GM21723 (cell line): ENCODE data around the gene PPP2R2C.

Experiments used
- ATAC-seq: cut with Tn5 transposase; IDR thresholded peaks from one replicate; pipeline ENCODE4 v1.9.1; 2021; ENCODE audit warnings: mild to moderate bottlenecking, moderate library complexity; ENCODE audit not compliant: unreplicated experiment

The PPP2R2C gene

DNA sequence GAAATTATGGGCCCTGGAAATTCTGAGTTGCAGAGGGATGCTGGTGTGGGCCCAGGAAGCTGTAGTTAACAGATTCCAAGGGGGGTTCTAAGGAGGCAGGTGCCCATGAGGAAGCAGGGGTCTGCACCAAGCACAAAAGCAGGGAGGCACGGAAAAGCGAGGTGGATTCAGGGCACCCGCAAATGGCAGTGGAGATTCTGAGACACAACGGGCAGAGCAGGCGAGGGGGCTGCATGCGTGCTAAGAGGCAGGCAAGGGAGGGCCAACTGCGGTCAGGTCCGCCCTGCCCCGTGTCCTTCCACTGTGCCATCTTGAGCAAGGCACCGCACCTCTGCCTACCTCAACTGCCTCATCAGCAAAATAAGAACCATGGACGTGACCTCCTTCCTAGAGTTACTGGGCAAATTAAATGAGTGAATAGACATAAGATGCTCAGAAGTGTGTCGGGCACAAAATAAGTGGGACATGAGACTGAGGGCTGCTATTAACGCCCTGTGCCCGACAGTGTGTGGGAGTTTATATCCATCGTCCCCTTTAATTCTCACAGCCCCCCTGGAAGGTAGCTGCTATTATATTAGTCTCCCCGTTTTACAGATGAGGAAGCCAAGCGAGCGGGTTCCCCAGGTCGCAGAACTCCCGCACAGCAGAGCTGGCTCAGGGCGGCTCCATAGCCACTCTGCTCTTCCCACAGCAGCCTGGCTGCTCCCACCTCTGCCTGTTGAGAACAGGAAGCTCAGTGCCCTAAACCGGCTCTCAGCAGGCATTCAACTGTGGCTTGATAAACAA lies 67.6 kb downstream of the PPP2R2C start:
- ATAC-seq = no peak

DNA sequence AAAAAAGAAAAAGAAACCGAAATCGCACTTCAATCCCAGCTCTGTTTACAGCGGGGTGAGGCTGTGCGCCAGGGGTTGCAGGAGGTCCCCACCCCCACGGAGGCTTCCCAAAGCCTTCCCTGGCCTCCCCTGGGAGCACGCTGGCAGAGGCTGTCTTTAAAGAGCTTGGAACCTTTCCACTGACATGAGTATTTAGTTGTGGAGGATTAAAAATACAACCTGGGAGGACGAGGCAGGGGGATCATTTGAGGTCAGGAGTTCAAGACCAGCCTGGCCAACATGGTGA lies 69.1 kb downstream of the PPP2R2C start:
- no peak for ATAC-seq

DNA sequence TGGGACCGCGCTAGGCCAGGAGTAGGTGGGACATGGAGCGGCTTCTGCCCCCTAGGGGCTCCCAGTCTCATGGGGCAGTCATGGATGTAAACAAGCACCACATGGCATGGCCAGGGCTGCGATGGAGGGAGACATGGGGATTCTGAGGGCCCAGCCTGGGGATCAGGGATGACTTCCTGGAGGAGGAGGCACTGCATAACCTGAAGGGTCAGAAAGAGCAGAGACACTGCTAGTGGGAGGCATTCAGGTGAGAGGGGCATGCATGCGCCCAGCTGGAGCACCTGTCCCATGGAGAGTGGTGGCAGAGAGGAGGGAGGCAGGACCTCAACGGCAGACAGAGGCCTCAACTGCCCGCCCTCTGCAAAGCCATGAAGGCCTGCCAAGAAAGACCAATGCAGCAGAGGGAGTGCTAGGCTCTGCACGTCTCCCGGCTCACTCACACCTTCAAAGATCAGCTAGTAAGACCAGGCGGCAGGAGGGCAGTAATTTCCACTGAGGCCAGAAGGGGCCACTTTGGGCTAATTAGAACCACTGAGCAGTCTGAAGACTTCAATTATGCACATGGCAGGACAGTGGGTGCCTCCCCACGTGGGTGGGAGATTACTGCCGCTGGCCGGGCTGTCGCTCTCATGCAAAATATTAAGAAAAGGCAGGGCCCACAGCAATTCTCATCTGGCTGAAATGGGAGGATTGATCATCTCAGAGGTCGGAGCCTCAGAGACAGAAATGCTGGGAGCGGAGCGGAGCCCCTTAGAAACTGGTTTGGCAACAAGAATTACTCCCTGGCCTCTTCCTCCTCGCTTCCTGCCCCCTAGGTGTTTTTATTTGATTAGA lies 69.6 kb downstream of the PPP2R2C start:
- no peak for ATAC-seq

DNA sequence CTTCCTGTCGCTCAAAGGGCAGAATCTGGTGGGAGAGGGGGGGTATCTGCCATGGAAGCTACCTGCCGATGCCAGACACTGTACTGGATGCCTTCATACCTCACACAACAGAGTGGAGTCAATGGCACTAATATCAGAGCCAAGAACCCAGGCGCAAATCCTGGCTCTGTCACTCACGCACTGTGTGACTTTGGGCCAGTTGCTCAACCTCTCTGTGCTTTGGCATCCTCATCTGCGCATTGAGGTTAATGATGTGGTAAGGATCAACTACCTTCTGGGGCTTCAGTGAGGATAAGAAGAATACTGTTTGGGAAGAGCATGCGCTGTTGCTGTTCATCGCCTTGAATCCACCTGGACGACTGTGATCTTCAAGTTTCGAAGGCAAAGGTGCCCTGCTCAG lies 70.6 kb downstream of the PPP2R2C start:
- no peak for ATAC-seq

DNA sequence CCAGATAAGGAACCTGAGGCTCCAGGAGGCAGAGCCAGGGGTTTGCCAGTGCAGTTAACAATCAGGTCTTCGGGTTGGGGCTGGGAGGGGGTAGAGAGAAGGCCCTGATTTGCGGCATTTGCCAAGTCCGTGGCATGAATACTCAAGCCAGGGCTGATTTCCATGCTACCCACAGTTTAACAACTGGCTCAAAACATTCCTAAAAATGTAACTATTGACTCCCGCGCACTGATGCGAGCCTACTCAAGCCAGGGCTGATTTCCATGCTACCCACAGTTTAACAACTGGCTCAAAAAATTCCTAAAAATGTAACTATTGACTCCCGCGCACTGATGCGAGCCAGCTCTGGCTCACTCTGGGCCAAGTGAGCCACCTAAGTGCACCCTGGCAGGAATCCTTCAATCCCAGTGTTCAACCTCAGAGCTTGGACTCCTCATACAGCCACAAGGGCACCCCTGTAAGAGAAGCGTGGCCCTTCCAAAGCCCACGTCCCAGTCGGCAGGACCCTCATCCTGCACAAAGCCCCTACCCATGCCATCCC lies 75.6 kb downstream of the PPP2R2C start:
- ATAC-seq = no peak

DNA sequence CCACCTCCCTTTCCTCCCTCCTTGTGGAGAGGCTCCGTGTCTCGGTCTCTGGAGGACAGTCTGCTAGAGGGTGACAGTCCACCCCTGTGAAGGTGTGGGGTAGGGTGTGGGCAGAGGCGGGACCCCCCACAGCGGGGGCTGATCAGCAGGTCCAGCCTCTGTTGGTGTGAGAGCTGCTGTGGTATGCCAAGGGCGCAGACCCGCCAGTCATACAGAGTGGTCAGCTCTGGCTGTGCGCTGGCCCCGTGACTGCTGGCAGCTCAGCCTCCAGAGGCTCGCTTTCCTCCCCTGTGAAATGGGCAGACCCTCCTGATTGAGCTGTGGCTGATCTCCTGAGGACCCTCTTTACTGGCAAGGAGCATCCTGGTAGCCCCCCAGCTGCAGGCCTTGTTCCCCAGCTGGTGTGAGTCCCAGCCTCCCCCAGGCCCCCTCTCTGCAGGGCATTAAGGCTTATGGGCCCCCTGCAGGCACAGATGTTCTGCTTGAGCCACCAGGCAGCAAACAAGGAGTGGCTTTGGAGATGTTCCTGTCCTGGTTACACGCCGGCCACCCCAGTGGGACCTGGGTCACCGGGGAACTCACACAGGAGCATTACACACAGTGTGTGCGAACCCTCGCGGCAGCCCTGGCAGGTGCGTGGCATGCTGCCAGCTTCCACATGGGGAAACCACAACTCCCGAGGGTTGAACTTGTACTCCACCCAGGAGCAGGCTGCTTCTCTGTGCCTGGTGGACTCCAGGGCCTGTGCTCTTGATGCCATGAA lies 76.8 kb downstream of the PPP2R2C start:
- no peak for ATAC-seq

DNA sequence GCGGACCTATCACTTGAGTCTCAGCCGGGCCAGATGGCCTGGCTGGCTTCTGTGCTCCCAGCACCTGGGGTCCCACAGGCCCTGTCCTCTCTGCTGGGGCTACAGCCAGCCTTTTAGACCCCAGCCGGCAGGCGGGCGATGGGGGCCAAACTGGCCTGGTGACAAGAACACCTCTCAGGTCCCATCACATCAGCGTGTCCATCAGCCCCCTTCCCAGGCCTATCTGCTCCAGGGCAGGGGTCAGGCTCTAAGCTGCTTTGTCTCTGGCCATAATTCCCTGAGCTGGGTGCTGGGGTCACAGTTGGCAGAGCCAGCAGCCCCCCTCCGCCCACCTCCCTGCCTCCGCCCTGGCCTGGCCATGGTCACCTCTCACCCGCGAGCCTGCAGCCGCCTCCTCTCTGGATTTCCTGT lies 77.7 kb downstream of the PPP2R2C start:
- no peak for ATAC-seq

DNA sequence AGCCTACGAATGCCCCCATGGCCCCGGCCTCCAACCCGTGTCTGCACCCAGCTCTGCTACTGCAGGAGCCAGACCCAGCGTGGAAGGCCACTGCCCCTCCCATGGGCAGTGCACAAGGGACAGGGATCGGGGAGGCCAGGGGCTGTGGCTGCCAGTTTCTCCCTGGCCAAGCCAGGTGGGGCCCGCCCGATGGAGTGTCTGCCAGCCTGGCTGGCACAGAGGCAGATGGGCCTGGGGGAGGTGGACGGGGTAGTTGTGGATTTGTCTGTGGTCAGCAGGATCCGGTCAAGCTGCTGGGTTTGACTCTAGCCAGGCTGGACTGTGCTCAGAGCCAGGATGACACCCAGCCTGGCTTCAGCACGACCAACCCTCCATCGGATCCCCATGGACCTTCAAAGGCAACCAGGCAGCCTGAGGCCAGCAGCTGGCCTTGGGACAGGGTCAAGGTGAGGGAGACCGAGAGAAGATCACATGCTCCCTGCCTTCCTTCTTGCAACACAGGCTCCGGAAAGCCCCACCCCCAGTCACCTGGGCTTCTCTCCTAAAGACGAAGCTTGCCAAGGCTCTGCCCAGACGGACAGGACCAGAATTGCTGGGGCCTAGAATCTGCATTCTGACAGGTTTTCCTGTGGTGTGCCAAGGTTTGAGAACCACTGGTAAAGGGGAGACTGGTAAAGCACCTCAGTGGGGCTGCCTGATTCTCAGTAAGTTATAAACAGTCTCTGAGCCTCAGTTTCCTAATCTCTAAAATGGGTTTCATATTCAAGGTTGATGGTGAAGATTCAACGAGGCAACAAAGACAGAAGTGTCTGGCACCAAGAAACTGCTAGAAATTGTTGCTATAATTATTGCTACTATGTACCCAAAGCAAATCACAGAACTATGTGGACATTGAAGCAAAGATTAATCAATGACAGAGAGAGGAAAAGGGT lies 78.6 kb downstream of the PPP2R2C start:
- no peak for ATAC-seq

DNA sequence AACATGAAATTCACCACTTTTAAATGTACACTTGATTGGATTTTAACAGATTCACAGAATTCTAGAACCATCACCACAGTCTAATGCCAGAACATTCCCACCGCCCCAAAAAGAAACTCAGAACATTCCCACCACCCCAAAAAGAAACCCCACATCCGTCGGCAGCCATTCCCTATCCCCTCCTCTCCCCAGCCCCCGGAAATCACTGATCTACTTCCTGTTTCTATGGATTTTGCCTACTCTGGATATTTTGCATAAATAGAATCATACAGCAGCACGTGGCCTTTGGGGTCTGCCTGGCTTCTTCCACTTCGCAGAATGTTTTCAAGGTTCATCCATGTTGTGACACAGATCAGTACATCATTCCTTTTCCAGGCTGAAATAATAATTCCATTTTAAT lies 79.3 kb downstream of the PPP2R2C start:
- ATAC-seq = no peak

DNA sequence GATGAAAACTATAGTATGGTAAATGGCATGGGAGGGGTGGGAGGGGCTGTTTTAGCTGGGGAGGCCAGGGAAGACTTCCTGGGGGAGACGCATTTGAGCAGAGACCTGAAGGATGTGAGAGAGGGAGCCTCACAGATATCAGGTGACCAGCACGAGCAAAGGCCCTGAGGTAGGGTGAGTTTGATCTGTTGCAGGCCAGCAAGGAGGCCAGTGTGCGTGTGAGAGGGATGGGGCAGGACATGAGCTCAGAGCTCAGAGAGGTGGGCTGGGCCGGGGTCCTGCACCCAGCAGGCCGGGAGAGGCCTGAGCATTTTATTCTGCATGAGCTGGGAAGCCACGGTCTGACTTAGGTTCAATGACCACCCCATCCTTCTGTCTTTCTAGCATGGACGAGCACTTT lies 80.0 kb downstream of the PPP2R2C start:
- no peak for ATAC-seq

DNA sequence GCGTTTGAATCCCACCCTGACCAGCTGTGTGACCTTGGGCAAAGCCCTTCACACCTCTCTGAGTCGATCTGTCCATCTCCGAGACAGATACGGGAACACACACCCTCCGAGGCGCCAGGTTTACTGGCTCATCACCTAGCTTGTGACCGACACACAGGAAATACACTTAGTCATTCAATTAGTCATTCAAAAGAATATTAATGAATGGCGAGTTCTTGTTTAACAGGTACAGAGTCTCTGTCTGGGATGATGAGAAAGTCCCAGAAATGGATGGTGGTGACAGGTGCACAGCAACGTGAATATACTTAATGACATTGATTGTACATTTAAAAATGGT lies 80.6 kb downstream of the PPP2R2C start:
- ATAC-seq = no peak

DNA sequence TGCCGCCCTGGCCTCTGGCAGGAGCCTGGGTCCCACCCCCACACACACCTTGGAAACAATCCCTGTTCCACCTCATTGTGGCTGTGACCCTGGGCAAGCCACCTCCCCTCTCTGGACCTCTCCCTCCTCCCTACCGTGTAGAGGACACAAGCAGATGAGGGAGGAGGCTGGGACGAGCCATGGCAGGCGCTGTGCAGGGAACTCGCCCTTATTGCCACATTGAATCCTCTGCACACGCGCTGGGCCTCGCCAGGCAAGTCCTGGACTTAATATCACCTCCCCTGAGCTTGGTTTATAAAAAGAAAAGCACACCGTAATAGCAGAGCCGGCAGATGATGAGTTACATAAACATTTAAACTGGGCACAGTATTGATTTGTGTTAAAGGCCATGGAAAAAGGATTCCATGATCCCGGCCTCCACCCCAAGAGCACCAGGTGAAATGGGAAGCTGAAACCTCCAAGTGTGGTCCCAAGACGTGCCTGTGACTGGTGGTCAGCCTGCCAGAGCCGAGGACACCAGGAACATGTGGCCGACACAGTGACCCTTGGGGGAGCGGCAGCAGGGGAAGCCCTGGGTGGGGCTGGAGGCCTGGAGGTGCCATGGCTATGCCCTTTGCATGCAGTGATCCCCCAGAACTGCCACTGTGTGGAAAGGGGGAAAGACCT lies 81.1 kb downstream of the PPP2R2C start:
- ATAC-seq = no peak

DNA sequence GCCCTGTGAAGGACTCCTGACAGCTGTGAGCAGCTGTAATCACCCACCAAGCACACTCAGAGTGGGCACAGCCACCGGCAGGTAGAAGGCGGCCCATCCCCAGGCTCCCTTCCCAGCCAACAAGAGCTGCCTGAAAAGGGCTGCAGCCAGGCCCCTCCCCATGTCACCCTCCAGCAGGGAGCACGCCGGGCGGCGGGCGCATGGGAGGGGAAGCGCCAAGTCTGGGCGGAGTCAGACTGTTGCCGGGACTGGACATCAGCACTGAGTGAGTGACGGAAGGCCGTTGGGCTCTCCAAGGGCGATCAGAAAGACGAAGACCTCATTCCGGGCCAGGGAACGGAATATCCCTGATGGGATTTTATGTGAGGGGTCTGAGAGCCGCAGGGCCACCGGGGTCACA lies 82.1 kb downstream of the PPP2R2C start:
- no peak for ATAC-seq

DNA sequence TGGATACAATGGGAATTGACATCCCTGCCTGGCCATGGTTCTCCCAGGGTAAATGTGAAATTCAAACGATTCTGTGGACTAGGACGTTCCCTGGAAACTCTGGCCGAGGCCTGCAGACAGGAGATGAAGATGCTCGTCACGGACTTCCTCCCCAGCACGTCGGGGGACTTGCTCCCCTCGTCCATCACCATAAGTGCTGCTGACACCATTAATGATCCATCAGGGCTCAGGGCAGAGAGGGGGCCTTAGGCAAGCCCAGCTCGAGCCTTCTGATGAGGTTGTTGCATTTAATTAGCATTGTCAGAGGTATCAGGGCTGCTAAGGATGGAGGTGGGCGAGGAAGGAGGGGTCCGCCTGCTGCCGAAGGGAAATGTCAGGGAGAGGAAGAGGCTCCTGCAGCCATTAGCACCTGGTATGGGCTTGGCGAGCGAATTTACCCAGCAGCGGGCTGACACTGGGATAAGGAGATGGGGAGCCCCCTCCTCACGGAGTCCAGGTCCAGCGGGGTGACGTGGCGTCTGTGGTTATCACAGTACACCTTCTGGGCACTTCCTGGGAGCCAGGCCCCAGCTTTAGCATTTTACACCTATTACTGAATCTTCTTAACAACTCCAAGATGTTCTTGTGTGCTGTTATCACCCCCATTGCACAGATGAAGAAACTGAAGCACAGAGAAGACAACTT lies 83.1 kb downstream of the PPP2R2C start:
- no peak for ATAC-seq

DNA sequence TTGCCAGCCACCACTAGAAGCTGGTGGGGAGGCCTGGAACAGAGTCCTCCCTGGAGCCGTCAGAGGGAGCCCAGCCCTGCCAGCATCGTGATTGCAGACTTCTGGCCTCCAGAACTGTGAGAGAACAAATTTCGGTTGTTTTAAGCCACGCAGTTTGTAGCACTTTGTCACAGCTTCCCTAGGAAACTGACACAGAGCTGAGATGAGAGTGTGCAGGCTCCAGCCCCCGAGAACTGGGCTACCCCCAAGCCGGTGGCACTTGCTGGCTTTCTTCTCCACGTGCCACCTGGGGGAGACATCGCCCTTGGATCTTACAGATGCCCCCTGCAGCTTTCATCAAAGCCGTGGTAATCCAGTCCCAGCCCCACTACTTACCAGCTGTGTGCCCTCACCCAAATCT lies 83.7 kb downstream of the PPP2R2C start:
- ATAC-seq = no peak

DNA sequence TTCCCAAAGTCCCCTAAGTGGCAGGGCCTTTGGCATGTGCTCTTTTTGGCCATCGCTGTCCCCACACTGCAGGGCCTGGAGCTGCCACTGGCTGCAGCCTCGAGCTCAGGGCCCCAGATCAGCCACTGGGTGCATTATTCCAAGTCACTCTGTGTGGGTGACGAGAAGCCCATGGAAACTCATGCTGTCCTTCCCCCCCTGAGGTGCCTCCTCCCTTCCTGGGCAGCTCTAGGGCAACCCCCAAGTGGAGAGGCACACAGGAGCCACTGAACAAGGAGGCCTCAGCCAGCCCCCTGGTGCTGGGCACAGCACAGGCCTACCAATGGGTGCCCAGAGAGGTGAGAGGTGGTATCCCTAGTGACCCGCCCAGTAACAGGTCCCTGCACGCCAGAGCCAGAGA lies 84.5 kb downstream of the PPP2R2C start:
- no peak for ATAC-seq

DNA sequence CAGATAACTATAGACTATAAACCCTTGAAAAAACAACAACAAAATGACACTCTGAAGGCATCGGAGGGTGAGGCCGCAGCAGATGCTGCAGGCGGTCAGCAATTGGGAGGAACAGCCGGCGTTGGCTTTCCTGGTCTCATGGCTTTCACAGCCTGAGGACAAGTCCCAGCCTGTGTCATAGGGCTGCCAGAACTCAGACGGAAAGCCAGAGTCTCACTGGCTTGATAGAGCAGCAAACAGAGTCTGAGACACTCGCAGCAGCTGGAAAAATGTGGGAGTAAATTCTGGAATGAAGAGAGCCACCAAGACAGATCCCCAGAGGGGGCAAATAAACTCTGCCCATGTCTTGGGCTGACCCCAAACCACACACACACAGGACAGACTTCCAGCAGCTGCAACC lies 86.3 kb downstream of the PPP2R2C start:
- ATAC-seq = no peak

DNA sequence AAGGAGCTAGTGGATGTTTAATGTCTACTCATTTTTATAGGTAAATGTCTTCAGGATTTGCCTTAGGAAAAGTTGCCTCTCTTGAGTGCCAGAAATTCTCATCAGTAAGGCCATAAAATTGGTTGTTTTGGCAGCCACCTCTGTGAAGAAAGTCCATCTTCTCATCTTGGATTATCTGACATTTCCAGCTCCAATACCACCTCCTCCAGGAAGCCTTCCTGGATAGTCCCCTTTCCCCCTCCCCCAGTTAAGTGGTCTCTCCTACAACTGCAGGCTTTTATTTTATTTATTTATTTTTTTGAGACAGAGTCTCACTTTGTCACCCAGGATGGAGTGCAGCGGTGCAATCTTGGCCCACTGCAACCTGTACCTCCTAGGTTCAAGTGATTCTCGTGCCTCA lies 87.1 kb downstream of the PPP2R2C start:
- no peak for ATAC-seq

DNA sequence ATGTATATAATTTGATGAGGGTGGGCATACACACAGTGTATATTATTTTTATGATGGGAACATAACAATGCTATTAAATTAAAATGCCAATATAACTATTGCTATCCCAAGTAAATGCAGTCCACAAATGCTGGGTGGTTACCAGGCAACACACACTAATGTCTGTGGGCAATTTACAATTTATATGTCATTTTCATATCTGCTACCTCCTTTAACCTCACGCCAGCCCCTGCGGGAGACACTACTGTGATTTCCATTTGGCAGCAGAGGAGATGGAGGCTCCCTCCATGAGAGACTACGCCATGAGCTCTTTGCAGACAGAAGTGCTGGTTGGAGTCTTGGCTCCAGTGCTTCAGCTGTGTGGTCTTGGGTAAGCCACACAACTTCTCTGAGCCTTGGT lies 87.9 kb downstream of the PPP2R2C start:
- no peak for ATAC-seq

DNA sequence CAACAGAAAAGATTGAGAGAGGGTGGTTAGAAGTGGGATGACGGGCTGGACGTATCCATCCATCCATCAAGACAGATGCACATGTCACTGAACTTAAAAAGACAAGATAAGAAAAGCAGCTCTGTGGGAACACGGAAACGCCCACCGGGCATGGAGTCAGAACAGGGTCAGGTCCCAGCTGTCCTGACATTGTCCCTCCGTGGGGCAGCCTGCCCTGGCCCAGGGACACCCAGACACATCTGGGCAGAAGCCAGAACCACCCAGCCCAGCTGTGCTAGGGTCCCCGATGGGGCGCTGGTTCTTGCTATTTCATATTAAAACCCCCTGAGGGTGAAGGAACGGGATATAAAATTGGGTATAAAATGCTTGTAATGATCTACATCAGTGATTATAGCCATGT lies 88.5 kb downstream of the PPP2R2C start:
- ATAC-seq = no peak
